Lower leg skin (tissue), 3 donors: Measurements from ENCODE around the gene FOXR1.

Experiments used
- POLR2A ChIP-seq, 2 donors: fragments of 450-650 bp; IDR thresholded peaks; one replicate each; pipeline ENCODE4 v1.6.1; 2016 to 2017; ENCODE audit warnings: antibody characterized with exemption in 2 of 2, mild to moderate bottlenecking in 1 of 2, moderate library complexity in 1 of 2
- TF ChIP-seq, protein P1 (sequence below), 3 donors: fragments of 450-650 bp; IDR thresholded peaks; one replicate each; pipeline ENCODE4 v1.5.1; 2016; ENCODE audit warnings: antibody characterized with exemption in 3 of 3, mild to moderate bottlenecking in 3 of 3, moderate library complexity in 2 of 3

DNA sequence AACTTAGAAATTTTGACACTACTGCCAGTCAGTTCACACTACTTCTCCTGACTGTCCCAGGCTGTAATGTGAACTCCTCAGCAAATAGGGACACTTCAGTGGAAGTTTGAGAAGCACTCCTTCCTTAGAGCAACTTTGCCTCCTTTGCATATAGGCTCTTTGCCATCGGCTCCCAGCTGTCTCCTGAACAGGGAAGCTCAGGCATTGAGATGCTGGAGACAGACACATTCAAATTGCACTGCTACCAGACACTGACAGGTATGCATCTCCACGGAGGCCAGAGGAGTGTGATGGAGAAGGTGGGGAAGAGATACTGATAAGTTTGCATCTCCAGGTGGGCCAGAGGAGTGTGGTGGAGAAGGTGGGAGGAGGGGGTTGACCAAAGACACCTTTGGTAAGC, 48.4 kb downstream of the FOXR1 start:
- no peak for TF ChIP-seq POLR2A (IDR thresholded peaks at IDR 0.05)
- TF ChIP-seq, protein P1, sequence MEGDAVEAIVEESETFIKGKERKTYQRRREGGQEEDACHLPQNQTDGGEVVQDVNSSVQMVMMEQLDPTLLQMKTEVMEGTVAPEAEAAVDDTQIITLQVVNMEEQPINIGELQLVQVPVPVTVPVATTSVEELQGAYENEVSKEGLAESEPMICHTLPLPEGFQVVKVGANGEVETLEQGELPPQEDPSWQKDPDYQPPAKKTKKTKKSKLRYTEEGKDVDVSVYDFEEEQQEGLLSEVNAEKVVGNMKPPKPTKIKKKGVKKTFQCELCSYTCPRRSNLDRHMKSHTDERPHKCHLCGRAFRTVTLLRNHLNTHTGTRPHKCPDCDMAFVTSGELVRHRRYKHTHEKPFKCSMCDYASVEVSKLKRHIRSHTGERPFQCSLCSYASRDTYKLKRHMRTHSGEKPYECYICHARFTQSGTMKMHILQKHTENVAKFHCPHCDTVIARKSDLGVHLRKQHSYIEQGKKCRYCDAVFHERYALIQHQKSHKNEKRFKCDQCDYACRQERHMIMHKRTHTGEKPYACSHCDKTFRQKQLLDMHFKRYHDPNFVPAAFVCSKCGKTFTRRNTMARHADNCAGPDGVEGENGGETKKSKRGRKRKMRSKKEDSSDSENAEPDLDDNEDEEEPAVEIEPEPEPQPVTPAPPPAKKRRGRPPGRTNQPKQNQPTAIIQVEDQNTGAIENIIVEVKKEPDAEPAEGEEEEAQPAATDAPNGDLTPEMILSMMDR (IDR thresholded peaks at IDR 0.05): no peak
